ENCODE measurements around the gene CCDC196.
"Not testable (repeated sequence)": the region's sequence is repeated elsewhere in the genome, so short reads cannot be mapped to it uniquely, and the experiment has no call there.

DNA sequence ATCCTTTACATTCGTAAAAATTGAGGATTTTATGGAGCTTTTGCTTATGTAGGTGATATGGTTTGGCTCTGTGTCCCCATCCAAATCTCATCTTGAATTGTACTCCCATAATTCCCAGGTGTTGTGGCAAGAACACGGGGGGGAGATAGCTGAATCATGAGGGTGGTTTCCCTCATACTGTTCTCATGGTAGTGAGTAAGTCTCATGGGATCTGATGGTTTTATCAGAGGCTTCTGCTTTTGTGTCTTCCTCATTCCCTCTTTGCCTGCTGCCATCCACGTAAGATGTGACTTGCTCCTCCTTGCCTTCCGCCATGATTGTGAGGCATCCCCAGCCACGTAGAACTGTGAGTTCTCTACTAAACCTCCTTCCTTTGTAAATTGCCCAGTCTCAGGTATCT lies 16.7 kb downstream of the CCDC196 start:
- TF ChIP-seq POLR2A (IDR thresholded peaks at IDR 0.05): not testable (repeated sequence)
- TF ChIP-seq, protein P1, sequence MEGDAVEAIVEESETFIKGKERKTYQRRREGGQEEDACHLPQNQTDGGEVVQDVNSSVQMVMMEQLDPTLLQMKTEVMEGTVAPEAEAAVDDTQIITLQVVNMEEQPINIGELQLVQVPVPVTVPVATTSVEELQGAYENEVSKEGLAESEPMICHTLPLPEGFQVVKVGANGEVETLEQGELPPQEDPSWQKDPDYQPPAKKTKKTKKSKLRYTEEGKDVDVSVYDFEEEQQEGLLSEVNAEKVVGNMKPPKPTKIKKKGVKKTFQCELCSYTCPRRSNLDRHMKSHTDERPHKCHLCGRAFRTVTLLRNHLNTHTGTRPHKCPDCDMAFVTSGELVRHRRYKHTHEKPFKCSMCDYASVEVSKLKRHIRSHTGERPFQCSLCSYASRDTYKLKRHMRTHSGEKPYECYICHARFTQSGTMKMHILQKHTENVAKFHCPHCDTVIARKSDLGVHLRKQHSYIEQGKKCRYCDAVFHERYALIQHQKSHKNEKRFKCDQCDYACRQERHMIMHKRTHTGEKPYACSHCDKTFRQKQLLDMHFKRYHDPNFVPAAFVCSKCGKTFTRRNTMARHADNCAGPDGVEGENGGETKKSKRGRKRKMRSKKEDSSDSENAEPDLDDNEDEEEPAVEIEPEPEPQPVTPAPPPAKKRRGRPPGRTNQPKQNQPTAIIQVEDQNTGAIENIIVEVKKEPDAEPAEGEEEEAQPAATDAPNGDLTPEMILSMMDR (IDR thresholded peaks at IDR 0.05): not testable (repeated sequence)
